K562 (cell line): ENCODE measurements around the gene CACNG7. TPM values are rescaled to one million over a fixed set of nuclear protein-coding genes. Genes with fewer than 3 reads are reported as not detected.

ENCODE experiments used
- ARID1B ChIP-seq: fragments of 450-650 bp; IDR thresholded peaks from 2 replicates; pipeline ENCODE4 v1.6.1; 2016; ENCODE audit warnings: antibody characterized with exemption, mild to moderate bottlenecking, inconsistent platforms
- CBFA2T2 ChIP-seq: fragments of 450-650 bp; conservative IDR thresholded peaks from 2 replicates; pipeline ENCODE4 v1.6.1; 2017; ENCODE audit warnings: mild to moderate bottlenecking
- EWSR1 ChIP-seq: fragments of 450-650 bp; IDR thresholded peaks from 2 replicates; pipeline ENCODE4 v1.6.1; 2018; ENCODE audit warnings: borderline replicate concordance, mild to moderate bottlenecking, low read depth, moderate library complexity; ENCODE audit not compliant: partially characterized antibody
- ILF3 ChIP-seq: fragments of 450-650 bp; IDR thresholded peaks from 2 replicates; pipeline ENCODE4 v1.6.1; 2018; ENCODE audit warnings: antibody characterized with exemption, mild to moderate bottlenecking, moderate library complexity, borderline replicate concordance
- KDM4B ChIP-seq, 2 experiments: fragments of 450-650 bp in 1 of 2; sonication (generic) in 1 of 2; IDR thresholded peaks; 2 replicates each; pipeline ENCODE4 v1.6.1; 2016 to 2017; ENCODE audit warnings: borderline replicate concordance in 2 of 2, antibody characterized with exemption in 1 of 2, low read depth in 1 of 2, mild to moderate bottlenecking in 1 of 2
- KLF1 ChIP-seq: fragments of 450-650 bp; IDR thresholded peaks from 2 replicates; pipeline ENCODE4 v1.6.1; 2016; ENCODE audit warnings: missing genetic modification characterization, missing compliant biosample characterization
- MCM2 ChIP-seq: fragments of 450-650 bp; IDR thresholded peaks from 2 replicates; pipeline ENCODE4 v1.6.1; 2017; ENCODE audit warnings: low read depth, mild to moderate bottlenecking
- NFRKB ChIP-seq: fragments of 450-650 bp; IDR thresholded peaks from 2 replicates; pipeline ENCODE4 v1.6.1; 2016; ENCODE audit warnings: low read depth
- OTX1 ChIP-seq: fragments of 450-650 bp; formaldehyde crosslinking; IDR thresholded peaks from 2 replicates; pipeline ENCODE4 v1.4.0; 2022; ENCODE audit warnings: mild to moderate bottlenecking
- PATZ1 ChIP-seq: fragments of 250-450 bp; sonication (Bioruptor Pico); IDR thresholded peaks from 2 replicates; pipeline ENCODE4 v1.5.0; 2020; ENCODE audit warnings: mild to moderate bottlenecking, borderline replicate concordance
- POLR2A ChIP-seq: fragments of 450-650 bp; conservative IDR thresholded peaks from 2 replicates; pipeline ENCODE4 v1.6.1; 2016
- POLR2B ChIP-seq: fragments of 450-650 bp; IDR thresholded peaks from 2 replicates; pipeline ENCODE4 v1.6.1; 2018; ENCODE audit warnings: low read depth; ENCODE audit not compliant: partially characterized antibody
- RUNX1 ChIP-seq: sonication (generic); IDR thresholded peaks from 2 replicates; pipeline ENCODE4 v1.6.1; 2016; ENCODE audit warnings: antibody characterized with exemption, low read depth
- SMARCA4 ChIP-seq: fragments of 450-650 bp; IDR thresholded peaks from 2 replicates; pipeline ENCODE4 v1.6.1; 2016
- TCF7 ChIP-seq: sonication (generic); IDR thresholded peaks from 2 replicates; pipeline ENCODE4 v1.6.1; 2016; ENCODE audit warnings: antibody characterized with exemption, borderline replicate concordance
- TCFL5 ChIP-seq: fragments of 250-450 bp; sonication (Bioruptor Pico); conservative IDR thresholded peaks from 2 replicates; pipeline ENCODE4 v1.6.1; 2021; ENCODE audit warnings: mild to moderate bottlenecking, moderate library complexity, matching md5 sums
- ZBTB49 ChIP-seq: sonication (generic); formaldehyde crosslinking; IDR thresholded peaks from 2 replicates; pipeline ENCODE4 v1.8.0; 2022; ENCODE audit warnings: missing genetic modification reagents, mild to moderate bottlenecking, borderline replicate concordance
- ZFP30 ChIP-seq: fragments of 250-450 bp; sonication (Bioruptor Pico); IDR thresholded peaks from 2 replicates; pipeline ENCODE4 v1.8.0; 2022; ENCODE audit warnings: moderate library complexity, mild to moderate bottlenecking, inconsistent platforms, borderline replicate concordance
- ZNF121 ChIP-seq: sonication (generic); formaldehyde crosslinking; conservative IDR thresholded peaks from 2 replicates; pipeline ENCODE4 v1.8.0; 2022; ENCODE audit warnings: missing genetic modification reagents
- ZNF143 ChIP-seq: sonication (generic); formaldehyde crosslinking; IDR thresholded peaks from 2 replicates; pipeline ENCODE4 v1.9.0; 2022; ENCODE audit warnings: mild to moderate bottlenecking, missing genetic modification reagents
- ZNF217 ChIP-seq: sonication (generic); formaldehyde crosslinking; IDR thresholded peaks from 2 replicates; pipeline ENCODE4 v1.8.0; 2022; ENCODE audit warnings: mild to moderate bottlenecking, missing genetic modification reagents
- ZNF280A ChIP-seq: fragments of 450-650 bp; IDR thresholded peaks from 2 replicates; pipeline ENCODE4 v1.6.1; 2018; ENCODE audit warnings: mild to moderate bottlenecking, low read depth; ENCODE audit not compliant: partially characterized antibody
- ZNF445 ChIP-seq: fragments of 250-450 bp; sonication (Bioruptor Pico); IDR thresholded peaks from 2 replicates; pipeline ENCODE4 v1.4.0; 2020; ENCODE audit warnings: low read depth, mild to moderate bottlenecking, moderate library complexity
- ZNF77 ChIP-seq: fragments of 250-450 bp; sonication (Bioruptor Pico); IDR thresholded peaks from 2 replicates; pipeline ENCODE4 v1.5.0; 2020
- polyA plus RNA-seq, 8 experiments: library from polyadenylated mRNA; depleted of rRNA in 4 of 8; stranded (reverse) in 5 of 8; unstranded in 3 of 8; fragments of >200 nt; fragmentation: Nextera tagmentation in 2 of 8; fragmentation: Illumina TruSeq in 1 of 8; extraction: Ambion mirVana in 2 of 8; extraction: Trizol in 1 of 8; gene quantifications; 2 replicates each; pipeline versions ENCODE4 v1.2.1 to v1.2.3, GENCODE V29; 2011 to 2014; ENCODE audit warnings: inconsistent platforms in 1 of 8, missing spikeins in 1 of 8
- total RNA-seq, 7 experiments: library from RNA; depleted of rRNA in 6 of 7; stranded (reverse); fragments of >200 nt in 6 of 7; fragmentation: Illumina TruSeq in 2 of 7; extraction: Trizol in 2 of 7; gene quantifications; 2 replicates each; pipeline versions ENCODE4 v1.2.1 to v1.2.3, GENCODE V29; 2011 to 2021; ENCODE audit warnings: low replicate concordance in 1 of 7

Gene CACNG7
- total and polyA plus RNA-seq, 9 of the 15 experiments (the other 6 are each of a cell fraction or from before 2014, with no cell fraction given) = not detected

- no peak for TF ChIP-seq EWSR1
- TF ChIP-seq ARID1B = no peak; the same call in 1 of the 2 replicates
- no peak for TF ChIP-seq ZNF77
- peak; percentile 64 for TF ChIP-seq KLF1
- TF ChIP-seq POLR2A = peak; percentile 72
- TF ChIP-seq KDM4B (IDR thresholded peaks at IDR 0.05; ENCODE audit: borderline replicate concordance in 2 of 2, low read depth in 1 of 2) = peak in 1 of 2 experiments; percentile 70; a peak in 1 of 4 replicates
- TF ChIP-seq OTX1 (CRISPR knock-in tag) = no peak
- TF ChIP-seq RUNX1 = no peak
- TF ChIP-seq NFRKB = 0 out of 2 replicates have a peak, but pooled peaks have one; percentile 37
- TF ChIP-seq ZNF445 (CRISPR knock-in tag) = no peak
- peak; percentile 53 for TF ChIP-seq POLR2B
- TF ChIP-seq ZNF143 (CRISPR knock-in tag) = no peak
- no peak for TF ChIP-seq ZNF121 (CRISPR knock-in tag)
- TF ChIP-seq TCFL5 (CRISPR knock-in tag) = no peak
- no peak for TF ChIP-seq PATZ1 (CRISPR knock-in tag)
- TF ChIP-seq ILF3 = no peak
- no peak for TF ChIP-seq SMARCA4
- 0 out of 2 replicates have a peak, but pooled peaks have one; percentile 15 for TF ChIP-seq TCF7
- TF ChIP-seq ZBTB49 (CRISPR knock-in tag) = no peak
- no peak for TF ChIP-seq CBFA2T2
- TF ChIP-seq ZFP30 (CRISPR knock-in tag) = no peak
- no peak for TF ChIP-seq MCM2
- TF ChIP-seq ZNF280A = no peak
- no peak for TF ChIP-seq ZNF217
Observed at GRCh38 chr19:53868892-53869804, 39.9 kb upstream of the CACNG7 start (continued).
